GM12878 (cell line): Measurements from ENCODE around the gene HRH2. TPM values are rescaled to one million over a fixed set of nuclear protein-coding genes. Genes with fewer than 3 reads are reported as not detected.

Experiments used
- ATAC-seq: fragments of 200-7000 bp; cut with Tn5 transposase; 3 replicates; pipeline ENCODE4 v1.9.1; 2020; ENCODE audit warnings: mild to moderate bottlenecking, moderate library complexity
- BruUV-seq: library from RNA; stranded (reverse); fragments of 400-500 nt; replicated peaks from 2 replicates; lab custom pipeline; 2021; lab: Mats Ljungman, UMichigan
- CTCF ChIA-PET: fragments of 300-600 bp; sonication (Branson Sonifier 250); formaldehyde crosslinking; extraction: SDS; loops from one replicate; lab custom pipeline; 2021; ENCODE audit warnings: inconsistent platforms; lab: Yijun Ruan, JAX
- POLR2A ChIA-PET: fragments of 350-600 bp; formaldehyde crosslinking; extraction: SDS; loops from one replicate; lab custom pipeline; 2021; ENCODE audit warnings: inconsistent platforms; lab: Charles Lee
- RAD21 ChIA-PET: fragments of 300-600 bp; sonication (Branson Sonifier 250); formaldehyde crosslinking; loops from one replicate; lab custom pipeline; 2023; ENCODE audit warnings: antibody characterized with exemption; ENCODE audit not compliant: unreplicated experiment; lab: Charles Lee
- SMC1A ChIA-PET: fragments of 300-600 bp; sonication (Branson Sonifier 250); formaldehyde crosslinking; loops from one replicate; lab custom pipeline; 2023; ENCODE audit not compliant: unreplicated experiment, uncharacterized antibody; lab: Charles Lee
- DNase-seq: peaks from one replicate; pipeline ENCODE4 v3.0.0-alpha.2; 2011; ENCODE audit warnings: low read depth, low spot score
- FAIRE-seq: peaks from 3 replicates; lab custom pipeline; 2011; peaks lifted over from hg19 to GRCh38; lab: Jason Lieb, UNC
- H2AFZ ChIP-seq: 2 replicates; pipeline ENCODE4 v1.6.0; 2011; ENCODE audit warnings: low read depth, low read length, control low read depth; ENCODE audit not compliant: control insufficient read depth
- H3K27ac ChIP-seq: 2 replicates; pipeline ENCODE4 v1.5.1; 2011; ENCODE audit warnings: control low read depth; ENCODE audit not compliant: control insufficient read depth, insufficient read depth
- H3K27me3 ChIP-seq, 2 experiments: replicated peaks in 1 of 2; 2 replicates each; pipeline versions ENCODE4 v1.6.0 to v1.6.1; 2011; ENCODE audit warnings: low read length in 1 of 2; ENCODE audit not compliant: control insufficient read depth in 2 of 2, insufficient read depth in 2 of 2
- H3K36me3 ChIP-seq, 2 experiments: 2 replicates each; pipeline ENCODE4 v1.5.1; 2011; ENCODE audit warnings: low read length in 1 of 2; ENCODE audit not compliant: control insufficient read depth in 2 of 2, insufficient read depth in 2 of 2
- H3K4me1 ChIP-seq: 2 replicates; pipeline ENCODE4 v1.6.1; 2011; ENCODE audit warnings: mild to moderate bottlenecking, low read length, moderate library complexity, mixed read lengths; ENCODE audit not compliant: control insufficient read depth, insufficient read depth
- H3K4me2 ChIP-seq: 2 replicates; pipeline ENCODE4 v1.6.0; 2011; ENCODE audit warnings: control low read depth; ENCODE audit not compliant: control insufficient read depth, insufficient read depth
- H3K4me3 ChIP-seq: fragments of 200-600 bp; sonication (generic); 2 replicates; pipeline ENCODE4 v1.5.1; 2016
- H3K79me2 ChIP-seq: 2 replicates; pipeline ENCODE4 v1.6.0; 2011; ENCODE audit warnings: low read length; ENCODE audit not compliant: control insufficient read depth, insufficient read depth
- H3K9ac ChIP-seq: 2 replicates; pipeline ENCODE4 v1.8.0; 2011; ENCODE audit warnings: low read length, control low read depth, mixed read lengths; ENCODE audit not compliant: control insufficient read depth, insufficient read depth
- H3K9me3 ChIP-seq: replicated peaks from 3 replicates; pipeline ENCODE4 v1.5.1; 2011; ENCODE audit warnings: mild to moderate bottlenecking, low read length; ENCODE audit not compliant: control insufficient read depth, insufficient read depth
- H4K20me1 ChIP-seq: 2 replicates; pipeline ENCODE4 v1.6.0; 2011; ENCODE audit not compliant: control insufficient read depth, insufficient read depth
- ATF3 ChIP-seq: IDR thresholded peaks from 2 replicates; pipeline ENCODE4 v1.6.1; 2011; ENCODE audit warnings: low read depth, mild to moderate bottlenecking, low read length, moderate library complexity, borderline replicate concordance; ENCODE audit errors: extremely low read depth
- CBX5 ChIP-seq: sonication (generic); IDR thresholded peaks from 2 replicates; pipeline ENCODE4 v1.6.1; 2016; ENCODE audit warnings: low read depth, moderate library complexity, mild to moderate bottlenecking, inconsistent platforms
- ETV6 ChIP-seq, 2 experiments: fragments of 450-650 bp in 1 of 2; IDR thresholded peaks in 1 of 2; conservative IDR thresholded peaks in 1 of 2; 2 replicates each; pipeline ENCODE4 v1.6.1; 2014; ENCODE audit warnings: antibody characterized with exemption in 1 of 2, borderline replicate concordance in 1 of 2, low read depth in 1 of 2, mild to moderate bottlenecking in 1 of 2, moderate library complexity in 1 of 2
- HDAC2 ChIP-seq: fragments of 200-600 bp; sonication (generic); IDR thresholded peaks from 2 replicates; pipeline ENCODE4 v1.6.1; 2017
- HDAC6 ChIP-seq: fragments of 200-600 bp; sonication (generic); IDR thresholded peaks from one replicate; pipeline ENCODE4 v1.8.0; 2017; ENCODE audit warnings: antibody characterized with exemption; ENCODE audit not compliant: unreplicated experiment
- POLR2AphosphoS2 ChIP-seq: IDR thresholded peaks from 2 replicates; pipeline ENCODE4 v1.6.1; 2011; ENCODE audit warnings: low read depth, mild to moderate bottlenecking, low read length, improper control_type of control experiment, moderate library complexity
- WGBS: methylation state at CpG from one replicate; pipeline ENCODE4 v1.1.6; 2016; ENCODE audit warnings: low lambda C conversion rate; ENCODE audit not compliant: insufficient replicate concordance, insufficient coverage; ENCODE audit errors: missing lambda C conversion rate; 5-methylcytosine and 5-hydroxymethylcytosine counted together
- in situ Hi-C: fragments of 300-500 bp; cut with MboI; formaldehyde crosslinking; loops from 9 replicates; pipeline ENCODE4 v1.14.3; 2018; ENCODE audit warnings: mixed read lengths
- intact Hi-C: fragments of 100-400 bp; cut with micrococcal nuclease; formaldehyde crosslinking; loops from one replicate; pipeline ENCODE4 v1.14.2; 2022; ENCODE audit not compliant: unreplicated experiment
- polyA plus RNA-seq, 11 experiments: library from polyadenylated mRNA; depleted of rRNA in 4 of 11; unstranded in 6 of 11; stranded (reverse) in 5 of 11; fragments of >200 nt; fragmentation: Nextera tagmentation in 4 of 11; fragmentation: Illumina TruSeq in 1 of 11; extraction: Ambion mirVana in 4 of 11; extraction: Trizol in 1 of 11; gene quantifications; 1 replicate in 1 of 11; 2 replicates in 10 of 11; pipeline versions ENCODE4 v1.2.1 to v1.2.3, GENCODE V29; 2011 to 2016; ENCODE audit warnings: inconsistent platforms in 2 of 11, missing spikeins in 2 of 11, low read depth in 1 of 11
- total RNA-seq, 4 experiments: library from RNA; depleted of rRNA in 3 of 4; stranded (reverse); fragments of >200 nt in 3 of 4; fragmentation: Illumina TruSeq in 1 of 4; extraction: Trizol in 1 of 4; gene quantifications; 2 replicates each; pipeline versions ENCODE4 v1.2.1 to v1.2.3, GENCODE V29; 2013 to 2021
- TF ChIP-seq, protein P1 (sequence below): fragments of 450-650 bp; IDR thresholded peaks from 2 replicates; pipeline ENCODE4 v1.6.1; 2016; ENCODE audit warnings: mild to moderate bottlenecking

HRH2 gene
- total and polyA plus RNA-seq, 10 of the 15 experiments (the other 5 are each of a cell fraction or from before 2014, with no cell fraction given): 0.01 to 0.05 (median 0.03) TPM; not detected in 7

DNA sequence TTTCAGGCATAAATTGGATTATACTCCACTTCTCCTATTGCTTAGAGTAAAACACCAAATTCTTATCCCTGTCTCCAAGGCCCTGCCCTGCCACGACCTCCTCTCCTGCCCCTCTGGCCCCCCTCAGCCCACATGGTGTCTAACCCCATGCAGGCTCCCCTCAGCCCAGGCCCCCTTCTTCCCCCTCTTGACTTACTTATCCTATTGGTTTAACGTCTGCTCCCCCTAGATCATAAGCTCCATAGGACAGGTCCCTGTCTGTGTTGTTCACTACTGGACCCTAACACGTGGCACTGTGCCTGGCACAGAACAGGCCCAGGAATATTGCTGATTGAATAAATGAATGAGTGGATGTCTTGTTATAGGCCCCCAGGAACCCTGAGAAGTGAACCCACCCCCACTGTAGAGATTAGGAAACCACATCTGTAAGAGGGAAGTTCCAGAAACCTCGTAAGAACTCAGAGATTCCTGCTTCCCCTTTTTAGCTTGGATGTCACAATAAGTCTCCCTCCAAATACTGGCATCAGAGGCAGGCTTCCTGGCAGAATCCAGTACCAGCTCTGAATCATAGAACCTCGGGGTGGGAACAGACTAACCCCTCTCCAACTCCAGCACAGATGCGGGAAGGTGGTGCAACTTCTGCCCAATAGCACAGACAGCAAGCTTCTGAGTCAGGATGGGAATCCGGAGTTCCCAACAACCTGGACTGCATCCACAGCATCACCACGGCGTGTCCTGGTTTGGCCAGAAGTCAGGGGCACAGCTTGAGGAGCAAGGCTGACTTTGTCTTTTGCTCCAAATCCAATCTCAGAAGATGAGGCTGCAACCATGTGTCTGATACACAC is 31.5 kb downstream of the HRH2 start:
- Histone ChIP-seq H3K27ac (no peak overlapping the region), H3K79me2 (no peaks in the 10 kb centered on the region), H3K4me2 (no peak overlapping the region), H3K4me3 (no peak overlapping the region), H2AFZ (no peak overlapping the region), H3K36me3 (no peaks in the 10 kb centered on the region), H3K27me3 (peaks cover 1 to 4% of the 10 kb centered on the region in 2 experiments; a peak in 2 of 4 replicates), H4K20me1 (no peaks in the 10 kb centered on the region), H3K9me3 (no peaks in the 10 kb centered on the region), H3K4me1 (no peaks in the 10 kb centered on the region), H3K9ac (no peak overlapping the region)
- CTCF ChIA-PET: no interaction called here
- no peak for DNase-seq
- SMC1A ChIA-PET: no interaction called here
- BruUV-seq: no TSS peak
- no peak for TF ChIP-seq CBX5
- TF ChIP-seq, protein P1, sequence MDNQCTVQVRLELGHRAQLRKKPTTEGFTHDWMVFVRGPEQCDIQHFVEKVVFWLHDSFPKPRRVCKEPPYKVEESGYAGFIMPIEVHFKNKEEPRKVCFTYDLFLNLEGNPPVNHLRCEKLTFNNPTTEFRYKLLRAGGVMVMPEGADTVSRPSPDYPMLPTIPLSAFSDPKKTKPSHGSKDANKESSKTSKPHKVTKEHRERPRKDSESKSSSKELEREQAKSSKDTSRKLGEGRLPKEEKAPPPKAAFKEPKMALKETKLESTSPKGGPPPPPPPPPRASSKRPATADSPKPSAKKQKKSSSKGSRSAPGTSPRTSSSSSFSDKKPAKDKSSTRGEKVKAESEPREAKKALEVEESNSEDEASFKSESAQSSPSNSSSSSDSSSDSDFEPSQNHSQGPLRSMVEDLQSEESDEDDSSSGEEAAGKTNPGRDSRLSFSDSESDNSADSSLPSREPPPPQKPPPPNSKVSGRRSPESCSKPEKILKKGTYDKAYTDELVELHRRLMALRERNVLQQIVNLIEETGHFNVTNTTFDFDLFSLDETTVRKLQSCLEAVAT: no peak
- no peak for TF ChIP-seq HDAC6
- TF ChIP-seq POLR2AphosphoS2: no peak
- TF ChIP-seq HDAC2: no peak
- no peak for TF ChIP-seq ATF3
- no peak for TF ChIP-seq ETV6 (conservative IDR thresholded peaks at IDR 0.05 in 1 of 2, IDR thresholded peaks at IDR 0.05 in 1 of 2; ENCODE audit: borderline replicate concordance in 1 of 2, low read depth in 1 of 2)
- RAD21 ChIA-PET: no interaction called here
- no peak for ATAC-seq
- POLR2A ChIA-PET: no interaction called here
- in situ Hi-C loops (no loop called here), intact Hi-C loops (no loop called here)
- no peak for FAIRE-seq
- 17% methylated on average over 9 of the region's 9 CpGs for WGBS
